KMS-11 (cell line): ENCODE results near the gene RBM28.

Source experiments
- H2AFZ ChIP-seq: fragments of 200-600 bp; sonication (generic); 2 replicates; pipeline ENCODE4 v1.6.1; 2016; ENCODE audit warnings: antibody characterized with exemption, mixed run types, low read depth
- H3K27ac ChIP-seq: fragments of 200-600 bp; sonication (generic); 2 replicates; pipeline ENCODE4 v1.6.1; 2016; ENCODE audit warnings: mild to moderate bottlenecking, mixed run types
- H3K27me3 ChIP-seq: fragments of 200-600 bp; sonication (generic); 2 replicates; pipeline ENCODE4 v1.6.1; 2017; ENCODE audit warnings: mild to moderate bottlenecking, low read depth, mixed run types, moderate library complexity; ENCODE audit not compliant: insufficient read depth
- H3K36me3 ChIP-seq: fragments of 200-600 bp; sonication (generic); 2 replicates; pipeline ENCODE4 v1.6.1; 2017; ENCODE audit warnings: mild to moderate bottlenecking, mixed run types; ENCODE audit not compliant: insufficient read depth
- H3K4me1 ChIP-seq: fragments of 200-600 bp; sonication (generic); 2 replicates; pipeline ENCODE4 v1.6.1; 2016; ENCODE audit warnings: mild to moderate bottlenecking, low read depth, mixed run types; ENCODE audit not compliant: poor library complexity, severe bottlenecking
- H3K4me2 ChIP-seq: fragments of 200-600 bp; sonication (generic); 2 replicates; pipeline ENCODE4 v1.7.0; 2016; ENCODE audit warnings: mild to moderate bottlenecking, mixed run types
- H3K4me3 ChIP-seq: fragments of 200-600 bp; sonication (generic); IDR thresholded peaks from 2 replicates; pipeline ENCODE4 v1.6.1; 2017; ENCODE audit warnings: low read depth, low read length, mixed read lengths; ENCODE audit not compliant: insufficient read depth
- H3K79me2 ChIP-seq: fragments of 200-600 bp; sonication (generic); 2 replicates; pipeline ENCODE4 v1.6.1; 2016; ENCODE audit warnings: low read depth, mixed run types; ENCODE audit not compliant: insufficient read depth
- H3K9ac ChIP-seq: fragments of 200-600 bp; sonication (generic); 2 replicates; pipeline ENCODE4 v1.6.1; 2016; ENCODE audit warnings: mild to moderate bottlenecking, mixed run types
- H4K20me1 ChIP-seq: fragments of 200-600 bp; sonication (generic); 2 replicates; pipeline ENCODE4 v1.6.1; 2016; ENCODE audit warnings: mild to moderate bottlenecking, mixed run types; ENCODE audit not compliant: insufficient read depth
- TF ChIP-seq, protein P1 (sequence below): fragments of 200-600 bp; sonication (generic); conservative IDR thresholded peaks from 2 replicates; pipeline ENCODE4 v1.6.1; 2017; ENCODE audit warnings: low read depth, mild to moderate bottlenecking, antibody characterized with exemption, low read length, moderate library complexity, mixed read lengths

The RBM28 gene

GRCh38 chr7:128264477-128264876, 79.2 kb downstream of the RBM28 start:
- H3K4me3 ChIP-seq = no peak overlapping the region
- no peak overlapping the region for H3K4me2 ChIP-seq
- H3K36me3 ChIP-seq = no peaks in the 10 kb centered on the region
- H3K79me2 ChIP-seq = no peaks in the 10 kb centered on the region
- H3K4me1 ChIP-seq = no peaks in the 10 kb centered on the region
- no peak overlapping the region for H2AFZ ChIP-seq
- H3K9ac ChIP-seq = no peak overlapping the region
- no peak overlapping the region for H3K27ac ChIP-seq
- H3K27me3 ChIP-seq = no peaks in the 10 kb centered on the region
- no peaks in the 10 kb centered on the region for H4K20me1 ChIP-seq
- TF ChIP-seq, protein P1, sequence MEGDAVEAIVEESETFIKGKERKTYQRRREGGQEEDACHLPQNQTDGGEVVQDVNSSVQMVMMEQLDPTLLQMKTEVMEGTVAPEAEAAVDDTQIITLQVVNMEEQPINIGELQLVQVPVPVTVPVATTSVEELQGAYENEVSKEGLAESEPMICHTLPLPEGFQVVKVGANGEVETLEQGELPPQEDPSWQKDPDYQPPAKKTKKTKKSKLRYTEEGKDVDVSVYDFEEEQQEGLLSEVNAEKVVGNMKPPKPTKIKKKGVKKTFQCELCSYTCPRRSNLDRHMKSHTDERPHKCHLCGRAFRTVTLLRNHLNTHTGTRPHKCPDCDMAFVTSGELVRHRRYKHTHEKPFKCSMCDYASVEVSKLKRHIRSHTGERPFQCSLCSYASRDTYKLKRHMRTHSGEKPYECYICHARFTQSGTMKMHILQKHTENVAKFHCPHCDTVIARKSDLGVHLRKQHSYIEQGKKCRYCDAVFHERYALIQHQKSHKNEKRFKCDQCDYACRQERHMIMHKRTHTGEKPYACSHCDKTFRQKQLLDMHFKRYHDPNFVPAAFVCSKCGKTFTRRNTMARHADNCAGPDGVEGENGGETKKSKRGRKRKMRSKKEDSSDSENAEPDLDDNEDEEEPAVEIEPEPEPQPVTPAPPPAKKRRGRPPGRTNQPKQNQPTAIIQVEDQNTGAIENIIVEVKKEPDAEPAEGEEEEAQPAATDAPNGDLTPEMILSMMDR = no peak

DNA sequence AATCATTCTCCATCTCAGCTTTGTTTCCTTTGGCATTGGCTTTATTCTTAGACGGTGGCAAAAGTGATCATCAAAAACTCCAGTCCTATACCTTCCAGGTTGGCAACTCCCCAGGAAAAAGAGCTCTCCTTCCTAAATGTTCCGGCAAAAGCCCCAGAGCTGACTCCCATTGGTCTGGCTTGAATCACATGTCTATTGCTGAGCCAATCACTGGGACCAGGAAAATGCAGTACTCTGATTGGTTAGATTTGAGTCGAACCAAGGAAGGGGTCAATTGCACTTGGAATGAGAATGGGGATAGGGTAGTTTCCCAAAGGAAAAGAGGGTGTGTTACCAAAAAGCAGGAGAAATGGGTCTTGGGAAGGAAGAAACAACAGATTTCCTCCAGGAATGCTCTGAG, 80.3 kb downstream of the RBM28 start:
- Histone ChIP-seq H2AFZ (no peak overlapping the region), H3K4me2 (no peak overlapping the region), H3K4me3 (no peak overlapping the region), H3K79me2 (no peaks in the 10 kb centered on the region), H3K4me1 (no peaks in the 10 kb centered on the region), H3K27me3 (no peaks in the 10 kb centered on the region), H3K9ac (no peak overlapping the region), H3K36me3 (no peaks in the 10 kb centered on the region), H3K27ac (no peak overlapping the region), H4K20me1 (no peaks in the 10 kb centered on the region)
- TF ChIP-seq, protein P1 = no peak

GRCh38 chr7:128262273-128263028, 81.3 kb downstream of the RBM28 start:
- Histone ChIP-seq H3K79me2 (no peaks in the 10 kb centered on the region), H3K9ac (no peak overlapping the region), H3K27ac (no peak overlapping the region), H3K4me1 (no peaks in the 10 kb centered on the region), H2AFZ (no peak overlapping the region), H3K27me3 (no peaks in the 10 kb centered on the region), H3K4me3 (no peak overlapping the region), H3K4me2 (no peak overlapping the region), H4K20me1 (no peaks in the 10 kb centered on the region), H3K36me3 (no peaks in the 10 kb centered on the region)
- TF ChIP-seq, protein P1 = no peak

DNA sequence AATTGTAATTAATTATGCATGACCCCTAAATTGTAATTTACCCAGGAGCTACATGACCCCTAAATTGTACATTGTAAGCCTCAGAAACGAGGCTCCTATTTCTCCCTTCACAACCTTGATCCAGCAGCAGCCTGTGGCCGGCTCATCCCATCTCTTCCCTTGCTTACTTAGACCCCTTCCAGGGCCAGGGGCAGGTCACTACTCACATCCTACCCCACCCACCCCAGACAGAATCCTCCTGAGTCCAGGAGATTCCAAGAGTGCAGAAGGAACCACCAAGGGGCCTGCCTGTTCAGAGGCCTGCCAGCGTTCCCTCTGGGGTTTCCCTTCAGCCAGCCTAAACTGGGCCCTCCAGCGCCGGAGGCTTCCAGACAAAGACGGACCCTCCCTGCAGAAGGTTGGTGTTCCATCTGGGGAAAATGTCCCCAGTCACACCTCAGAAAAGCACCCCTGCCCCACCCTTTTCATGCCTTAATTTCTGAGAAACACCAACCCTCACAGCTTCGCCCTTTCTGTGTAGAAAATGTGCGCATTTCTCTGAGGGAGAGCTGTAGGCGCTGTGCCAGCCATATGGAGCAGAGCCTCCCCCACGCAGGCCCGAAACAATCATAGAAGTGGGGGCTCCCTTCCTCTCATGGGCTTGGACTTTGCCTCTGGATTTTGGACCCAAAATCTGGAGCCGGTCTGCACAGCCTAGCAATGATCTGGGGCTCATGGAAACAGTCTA, 83.5 kb downstream of the RBM28 start:
- H3K4me3 ChIP-seq = no peak overlapping the region
- H3K79me2 ChIP-seq = no peaks in the 10 kb centered on the region
- no peak overlapping the region for H2AFZ ChIP-seq
- H3K27me3 ChIP-seq = no peaks in the 10 kb centered on the region
- H3K4me1 ChIP-seq = no peaks in the 10 kb centered on the region
- TF ChIP-seq, protein P1 = no peak
- no peaks in the 10 kb centered on the region for H3K36me3 ChIP-seq
- H3K4me2 ChIP-seq = no peak overlapping the region
- H3K27ac ChIP-seq = no peak overlapping the region
- no peak overlapping the region for H3K9ac ChIP-seq
- H4K20me1 ChIP-seq = no peaks in the 10 kb centered on the region
